Measurements from ENCODE around the gene CCDC174. TPM values are rescaled to one million over a fixed set of nuclear protein-coding genes. Genes with fewer than 3 reads are reported as not detected.

The CCDC174 gene
- total RNA-seq, 2 donors from 2014 or later = 18.7 to 20.1 TPM

GRCh38 chr3:14717307-14717706 lies 65.7 kb downstream of the CCDC174 start:
- Histone ChIP-seq H3K9me3 (ENCODE audit: control insufficient read depth, low read length) (no peaks in the 10 kb centered on the region), H3K36me3 (ENCODE audit: control insufficient read depth, insufficient read depth, low read length) (no peaks in the 10 kb centered on the region), H3K9ac (ENCODE audit: extremely low read depth, low read length, poor library complexity, severe bottlenecking) (no peak overlapping the region), H3K27me3 (ENCODE audit: control insufficient read depth, insufficient read depth, low read length, poor library complexity, severe bottlenecking) (peaks cover 32% of the 10 kb centered on the region), H3K27ac (ENCODE audit: low read depth, low read length) (no peak overlapping the region), H3K4me1 (ENCODE audit: control insufficient read depth, insufficient read depth, low read length) (no peaks in the 10 kb centered on the region), H3K4me3 (ENCODE audit: low read length) (no peak overlapping the region)
- no peaks in the 10 kb centered on the region for H3K4me1 Mint-ChIP-seq
- H3K27ac Mint-ChIP-seq = no peak overlapping the region
- no peak for DNase-seq
- 50 to 69% methylated on average over 1 of the region's 1 CpG for WGBS, 2 experiments (ENCODE audit: insufficient coverage in 1 of 2, insufficient read length in 1 of 2)
- H3K9me3 Mint-ChIP-seq = no peaks in the 10 kb centered on the region
- no peak overlapping the region for H3K4me3 Mint-ChIP-seq
- peak; percentile 33 for TF ChIP-seq CTCF (conservative IDR thresholded peaks at IDR 0.05)
- peaks cover 27% of the 10 kb centered on the region for H3K27me3 Mint-ChIP-seq (ENCODE audit: insufficient read depth)
- no peaks in the 10 kb centered on the region for H3K36me3 Mint-ChIP-seq (ENCODE audit: low read depth)

DNA sequence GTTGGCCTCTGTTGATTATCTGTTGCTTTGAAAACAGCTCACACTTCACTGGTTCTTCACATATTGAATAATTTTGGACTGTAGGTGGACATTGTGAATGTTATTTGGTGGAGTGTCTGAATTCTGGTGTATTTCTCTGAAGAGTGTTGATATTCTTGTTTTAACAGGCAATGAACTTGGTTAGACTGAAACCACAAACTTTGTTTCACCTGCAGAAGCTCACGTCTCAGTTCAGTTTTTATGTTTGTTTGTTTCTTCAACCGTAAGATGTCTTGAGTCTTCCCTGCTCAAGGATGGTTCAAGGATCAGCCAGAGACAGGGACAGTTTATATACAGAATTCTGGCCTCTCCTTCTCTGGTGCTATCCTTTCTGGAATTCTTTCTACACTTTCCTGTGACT lies 67.0 kb downstream of the CCDC174 start:
- Histone ChIP-seq H3K36me3 (ENCODE audit: control insufficient read depth, insufficient read depth, low read length) (no peaks in the 10 kb centered on the region), H3K4me1 (ENCODE audit: control insufficient read depth, insufficient read depth, low read length) (no peaks in the 10 kb centered on the region), H3K9me3 (ENCODE audit: control insufficient read depth, low read length) (no peaks in the 10 kb centered on the region), H3K4me3 (ENCODE audit: low read length) (no peak overlapping the region), H3K27ac (ENCODE audit: low read depth, low read length) (no peak overlapping the region), H3K9ac (ENCODE audit: extremely low read depth, low read length, poor library complexity, severe bottlenecking) (no peak overlapping the region), H3K27me3 (ENCODE audit: control insufficient read depth, insufficient read depth, low read length, poor library complexity, severe bottlenecking) (peaks cover 31% of the 10 kb centered on the region)
- Mint-ChIP-seq H3K27ac (no peak overlapping the region), H3K27me3 (ENCODE audit: insufficient read depth) (peaks cover 24% of the 10 kb centered on the region), H3K4me3 (no peak overlapping the region), H3K36me3 (ENCODE audit: low read depth) (no peaks in the 10 kb centered on the region), H3K4me1 (no peaks in the 10 kb centered on the region), H3K9me3 (no peaks in the 10 kb centered on the region)
- 92 to 95% methylated on average over 2 of the region's 2 CpGs for WGBS, 2 experiments (ENCODE audit: insufficient coverage in 1 of 2, insufficient read length in 1 of 2)
- no peak for DNase-seq
- TF ChIP-seq CTCF (conservative IDR thresholded peaks at IDR 0.05) = no peak

DNA sequence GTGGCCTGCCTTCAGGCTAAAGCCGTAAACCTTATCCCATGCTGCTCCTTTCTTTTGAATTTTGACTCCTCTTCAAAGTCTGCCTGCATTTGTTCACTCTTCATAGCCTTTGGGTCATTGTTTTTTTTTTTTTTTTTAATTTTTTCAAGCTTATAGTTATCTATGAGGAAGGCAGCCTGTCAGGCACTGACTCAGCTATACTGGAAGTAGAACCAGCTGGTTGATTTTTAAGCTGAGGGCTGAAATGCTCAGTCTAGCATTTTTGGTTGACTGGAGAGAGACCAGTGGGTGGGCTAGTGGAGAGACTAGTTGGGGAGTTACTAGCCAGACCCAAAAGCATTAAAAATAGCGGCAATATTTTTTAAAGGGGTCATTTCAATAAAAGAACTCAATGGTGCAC lies 67.4 kb downstream of the CCDC174 start:
- Histone ChIP-seq H3K9ac (ENCODE audit: extremely low read depth, low read length, poor library complexity, severe bottlenecking) (no peak overlapping the region), H3K27ac (ENCODE audit: low read depth, low read length) (no peak overlapping the region), H3K9me3 (ENCODE audit: control insufficient read depth, low read length) (no peaks in the 10 kb centered on the region), H3K4me3 (ENCODE audit: low read length) (no peak overlapping the region), H3K4me1 (ENCODE audit: control insufficient read depth, insufficient read depth, low read length) (no peaks in the 10 kb centered on the region), H3K27me3 (ENCODE audit: control insufficient read depth, insufficient read depth, low read length, poor library complexity, severe bottlenecking) (peaks cover 26% of the 10 kb centered on the region), H3K36me3 (ENCODE audit: control insufficient read depth, insufficient read depth, low read length) (no peaks in the 10 kb centered on the region)
- Mint-ChIP-seq H3K9me3 (no peaks in the 10 kb centered on the region), H3K36me3 (ENCODE audit: low read depth) (no peaks in the 10 kb centered on the region), H3K27ac (no peak overlapping the region), H3K4me3 (no peak overlapping the region), H3K4me1 (no peaks in the 10 kb centered on the region), H3K27me3 (ENCODE audit: insufficient read depth) (peaks cover 19% of the 10 kb centered on the region)
- DNase-seq = no peak
- WGBS, 2 experiments (ENCODE audit: insufficient coverage in 1 of 2, insufficient read length in 1 of 2) = 91 to 94% methylated on average over 2 of the region's 2 CpGs
- no peak for TF ChIP-seq CTCF (conservative IDR thresholded peaks at IDR 0.05)

Measured in endodermal cell (in vitro differentiated cells).